ENCODE data around the gene TRIM38.
"Not testable (repeated sequence)": the region's sequence is repeated elsewhere in the genome, so short reads cannot be mapped to it uniquely, and the experiment has no call there.

TRIM38 gene

DNA sequence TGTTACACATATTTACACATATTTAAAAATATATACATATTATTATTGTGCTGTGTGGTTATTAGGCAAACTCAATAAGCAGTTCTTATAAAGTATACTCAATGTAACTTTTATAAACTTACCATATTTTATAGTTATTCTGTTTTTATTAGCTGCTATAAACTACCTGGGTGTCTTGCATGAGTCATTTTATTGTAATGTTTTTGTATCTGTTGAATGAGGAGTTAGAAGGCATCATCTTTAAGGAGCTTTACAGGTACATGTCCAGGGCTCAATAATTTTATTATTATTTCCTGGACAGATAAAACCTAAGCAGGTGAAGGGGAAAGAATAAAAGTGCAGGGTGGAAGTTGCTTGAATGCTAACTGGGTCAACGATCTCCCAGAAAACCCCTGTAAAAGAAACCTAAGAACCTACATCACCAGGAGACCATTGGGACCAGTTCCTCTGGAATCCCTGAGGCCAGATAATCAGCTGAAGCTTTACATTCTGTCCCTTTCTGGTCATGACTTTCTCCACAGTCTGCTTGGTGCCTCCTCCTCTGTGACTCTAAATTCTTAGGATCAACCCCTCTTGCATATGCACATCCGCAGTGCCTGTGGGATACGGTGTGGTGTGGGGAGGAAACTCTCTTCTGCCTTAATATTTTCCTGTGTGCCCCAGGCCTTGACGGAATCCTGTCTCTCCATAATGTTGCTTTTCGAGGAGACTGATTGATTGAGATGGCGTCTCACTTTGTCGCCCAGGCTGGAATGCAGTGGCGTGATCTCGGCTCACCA is 38.0 kb downstream of the TRIM38 start:
- DNase-seq, result no peak
- intact Hi-C loops (cut with DNase I), result no loop called here

GRCh38 chr6:26003102-26003694 is 40.6 kb downstream of the TRIM38 start:
- peak in 6 of 10 donors; percentile 32 to 72 (median 50) for DNase-seq
- intact Hi-C loops (cut with DNase I), result no loop called here

DNA sequence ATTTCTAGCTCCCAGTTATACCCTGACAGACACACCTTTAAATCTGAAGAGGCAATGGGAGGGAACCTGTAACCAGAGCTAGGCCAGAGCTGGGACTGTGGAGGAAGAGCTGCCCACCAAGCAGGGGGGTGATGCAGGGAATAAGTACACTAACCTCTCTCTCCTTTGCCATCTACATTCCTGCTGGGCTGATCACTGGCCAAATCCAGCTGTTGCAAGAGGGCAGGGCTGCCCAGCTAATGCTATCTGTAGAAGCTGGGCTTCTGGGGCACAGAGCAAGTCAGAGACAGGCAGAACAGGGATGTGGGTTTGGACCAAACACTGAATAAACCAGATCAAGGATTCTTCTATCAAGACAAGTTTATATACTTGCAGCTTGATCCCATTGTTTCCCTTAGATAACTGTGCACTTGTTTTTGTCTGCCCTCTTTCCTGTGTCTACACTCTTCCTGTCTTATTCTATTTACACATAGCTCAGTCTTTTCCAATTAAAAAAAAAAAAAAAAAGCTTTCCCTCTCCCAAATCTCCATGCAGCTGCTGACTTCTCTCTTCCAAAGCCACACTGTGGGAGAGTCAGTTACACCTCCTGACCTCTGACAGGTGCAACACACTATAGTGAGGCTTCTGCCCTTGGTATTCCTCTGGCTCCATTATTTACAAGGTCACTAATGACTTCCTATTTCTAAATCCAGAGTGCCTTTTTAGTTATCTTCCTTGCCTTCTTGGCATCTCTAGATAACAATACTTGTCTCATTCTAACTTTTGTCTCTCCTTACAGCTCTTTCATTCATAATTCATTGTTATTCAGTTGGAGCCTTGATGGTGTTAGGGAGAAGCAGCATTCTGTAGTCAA is 43.7 kb downstream of the TRIM38 start:
- DNase-seq, result no peak
- intact Hi-C loops (cut with DNase I), result no loop called here

- DNase-seq; intact Hi-C loops (cut with DNase I): not testable (repeated sequence)
These were observed 44.3 kb downstream of the TRIM38 start for GRCh38 chr6:26006940-26007305.

- intact Hi-C loops (cut with DNase I), result no loop called here
These were observed 45.9 kb downstream of the TRIM38 start for GRCh38 chr6:26008470-26008869.

GRCh38 chr6:26009817-26010216 is 47.2 kb downstream of the TRIM38 start:
- no peak for DNase-seq
- intact Hi-C loops (cut with DNase I), result no loop called here

More at GRCh38 chr6:26008470-26008869, 45.9 kb downstream of the TRIM38 start:
- DNase-seq, result no peak

DNA sequence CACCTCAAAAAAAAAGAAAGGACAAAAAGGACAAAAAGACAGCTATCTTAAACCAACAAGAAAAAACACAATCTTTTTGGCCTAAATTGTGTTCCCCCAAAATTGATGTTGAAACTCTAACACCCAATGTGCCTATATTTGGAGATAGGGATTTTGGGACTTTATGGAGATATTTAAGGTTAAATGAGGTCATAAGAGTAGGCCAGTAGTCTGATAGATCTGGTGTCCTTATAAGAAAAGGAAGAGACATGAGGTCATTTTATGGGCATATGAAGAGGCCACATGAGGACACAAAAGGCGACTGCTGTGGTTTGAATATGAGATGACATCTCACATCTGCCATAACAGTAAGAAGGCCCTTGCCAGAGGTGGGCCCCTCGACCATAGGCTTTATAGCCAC is 49.5 kb downstream of the TRIM38 start:
- intact Hi-C loops (cut with DNase I), result no loop called here
- DNase-seq, result no peak

GRCh38 chr6:26014386-26014785 is 51.8 kb downstream of the TRIM38 start:
- intact Hi-C loops (cut with DNase I), result not testable (repeated sequence)
- DNase-seq, result peak in 1 of 10 donors; percentile 66

GRCh38 chr6:26016245-26016962 is 53.8 kb downstream of the TRIM38 start:
- DNase-seq, result no peak
- intact Hi-C loops (cut with DNase I), result no loop called here

GRCh38 chr6:26016963-26017631 is 54.5 kb downstream of the TRIM38 start:
- intact Hi-C loops (cut with DNase I), result no loop called here
- peak in 1 of 10 donors; percentile 19 for DNase-seq

- peak; percentile 32 to 96 (median 78) for DNase-seq
- intact Hi-C loops (cut with DNase I), result no loop called here
These were observed 55.0 kb downstream of the TRIM38 start for GRCh38 chr6:26017632-26017966.

DNA sequence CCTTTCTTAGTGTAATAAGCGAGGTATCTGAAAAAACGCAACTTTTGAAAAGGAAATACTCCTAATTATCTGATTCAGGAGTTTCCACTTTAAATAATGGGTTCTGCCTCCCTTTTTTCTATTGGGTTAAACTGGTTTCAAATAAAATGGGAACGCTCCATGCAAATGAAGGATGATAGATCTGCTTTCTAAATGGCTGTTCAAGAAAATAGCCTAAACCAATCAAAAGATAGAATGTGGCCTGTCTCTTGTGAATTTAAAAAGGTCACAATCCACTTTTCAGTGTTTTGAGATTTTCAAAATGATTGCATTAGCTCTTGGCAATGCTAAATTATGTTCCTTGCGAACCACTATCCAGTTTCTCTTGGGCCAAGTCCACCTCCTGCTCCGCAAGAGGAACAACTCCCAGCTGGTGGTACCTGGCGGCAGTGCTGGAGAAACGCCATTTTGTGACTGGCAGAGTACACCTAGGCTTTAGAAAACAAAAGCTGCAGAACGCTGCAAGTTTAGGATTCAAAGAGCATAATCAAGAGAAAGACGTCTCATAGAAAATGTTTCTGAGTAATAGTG is 56.7 kb downstream of the TRIM38 start:
- DNase-seq, result no peak
- intact Hi-C loops (cut with DNase I), result no loop called here

- intact Hi-C loops (cut with DNase I), result no loop called here
- no peak for DNase-seq
These were observed 57.3 kb downstream of the TRIM38 start for GRCh38 chr6:26019967-26020328.

DNA sequence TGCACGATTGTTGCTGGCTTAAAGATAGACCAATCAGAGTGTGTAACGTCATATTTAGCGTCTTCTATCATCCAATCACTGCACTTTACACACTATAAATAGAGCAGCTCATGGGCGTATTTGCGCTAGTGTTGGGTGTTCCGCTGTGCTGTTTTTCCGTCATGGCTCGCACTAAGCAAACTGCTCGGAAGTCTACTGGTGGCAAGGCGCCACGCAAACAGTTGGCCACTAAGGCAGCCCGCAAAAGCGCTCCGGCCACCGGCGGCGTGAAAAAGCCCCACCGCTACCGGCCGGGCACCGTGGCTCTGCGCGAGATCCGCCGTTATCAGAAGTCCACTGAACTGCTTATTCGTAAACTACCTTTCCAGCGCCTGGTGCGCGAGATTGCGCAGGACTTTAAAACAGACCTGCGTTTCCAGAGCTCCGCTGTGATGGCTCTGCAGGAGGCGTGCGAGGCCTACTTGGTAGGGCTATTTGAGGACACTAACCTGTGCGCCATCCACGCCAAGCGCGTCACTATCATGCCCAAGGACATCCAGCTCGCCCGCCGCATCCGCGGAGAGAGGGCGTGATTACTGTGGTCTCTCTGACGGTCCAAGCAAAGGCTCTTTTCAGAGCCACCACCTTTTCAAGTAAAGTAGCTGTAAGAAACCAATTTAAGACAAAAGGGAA is 57.9 kb downstream of the TRIM38 start:
- intact Hi-C loops (cut with DNase I), result no loop called here
- peak; percentile 43 to 94 (median 66) for DNase-seq

GRCh38 chr6:26021001-26021349 is 58.4 kb downstream of the TRIM38 start:
- intact Hi-C loops (cut with DNase I), result no loop called here
- DNase-seq, result peak in 7 of 10 donors; percentile 15 to 85 (median 32)

- DNase-seq, result peak; percentile 82 to 98 (median 86)
- intact Hi-C loops (cut with DNase I), result no loop called here
These were observed 58.9 kb downstream of the TRIM38 start for GRCh38 chr6:26021350-26022131.

GRCh38 chr6:26022132-26022472 is 59.5 kb downstream of the TRIM38 start:
- DNase-seq, result peak in 6 of 10 donors; percentile 48 to 90 (median 60)
- intact Hi-C loops (cut with DNase I), result no loop called here

- DNase-seq, result no peak
- intact Hi-C loops (cut with DNase I), result no loop called here
These were observed 60.1 kb downstream of the TRIM38 start for GRCh38 chr6:26022737-26023136.

DNA sequence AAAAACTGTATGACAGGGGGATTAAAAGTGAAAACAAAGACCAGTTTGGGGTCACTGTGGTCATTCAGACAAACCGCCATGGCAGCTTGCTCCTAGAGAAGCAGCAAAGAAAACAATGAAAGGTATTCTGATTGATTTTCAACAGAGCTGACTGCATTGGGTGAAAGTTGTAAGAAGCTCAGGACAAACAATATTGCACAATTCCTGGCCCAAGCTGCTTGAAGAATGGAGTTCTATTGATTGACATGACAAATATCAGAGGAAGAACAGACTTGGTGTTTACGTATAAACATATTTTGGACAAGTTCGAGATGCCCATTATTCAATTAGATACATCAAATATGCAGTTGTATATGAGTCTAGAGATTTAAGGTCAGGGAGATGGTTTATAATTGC is 62.0 kb downstream of the TRIM38 start:
- intact Hi-C loops (cut with DNase I), result no loop called here
- DNase-seq, result no peak
